Vagina (tissue), 2 donors: ENCODE data around the gene PRKCE.

ENCODE experiments used
- POLR2A ChIP-seq, 2 donors: fragments of 450-650 bp; IDR thresholded peaks; one replicate each; pipeline ENCODE4 v1.6.1; 2017; ENCODE audit warnings: antibody characterized with exemption in 2 of 2, mild to moderate bottlenecking in 2 of 2, moderate library complexity in 2 of 2
- POLR2AphosphoS5 ChIP-seq, 2 donors: sonication (generic); formaldehyde crosslinking; IDR thresholded peaks; one replicate each; pipeline ENCODE4 v1.9.0; 2017; ENCODE audit warnings: antibody characterized with exemption in 2 of 2, mild to moderate bottlenecking in 2 of 2, low read depth in 1 of 2; ENCODE audit not compliant: insufficient read depth in 1 of 2
- TF ChIP-seq, protein P1 (sequence below), 3 experiments: fragments of 450-650 bp in 2 of 3; fragments of 200-600 bp in 1 of 3; sonication (generic) in 1 of 3; IDR thresholded peaks; one replicate each; pipeline ENCODE4 v1.5.1; 2017 to 2019; ENCODE audit warnings: antibody characterized with exemption in 3 of 3, mild to moderate bottlenecking in 2 of 3, moderate library complexity in 2 of 3

DNA sequence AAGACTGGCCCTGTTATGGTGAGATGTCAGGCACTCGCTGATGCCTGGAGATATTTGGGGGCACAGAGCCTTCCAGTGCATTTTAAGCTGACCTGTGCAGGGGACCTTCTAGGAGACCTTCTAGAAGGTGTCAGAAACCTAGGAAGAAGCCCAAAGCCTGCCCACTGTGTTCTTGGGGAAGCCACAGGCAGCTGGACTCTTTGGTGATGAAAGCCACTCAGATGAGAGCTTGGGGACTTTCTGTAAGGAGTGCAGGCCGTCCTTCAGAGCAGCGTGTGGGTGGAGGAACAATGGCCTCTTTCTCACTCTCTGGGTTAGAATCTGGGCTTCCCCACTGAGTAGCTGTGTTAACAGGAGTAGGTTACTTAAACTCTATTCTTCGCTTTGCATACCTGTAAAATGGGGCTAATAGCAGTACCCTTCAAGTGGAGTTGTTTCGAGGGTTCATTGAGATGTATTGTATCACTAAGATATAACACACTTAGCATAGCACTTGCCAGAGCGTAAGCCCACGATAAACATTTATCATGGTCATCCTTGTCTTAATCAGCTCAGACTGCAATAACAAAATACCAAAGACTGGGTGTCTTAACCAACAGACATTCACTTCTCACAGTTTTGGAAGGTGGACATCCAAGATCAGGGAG, 323.4 kb downstream of the PRKCE start:
- TF ChIP-seq, protein P1, sequence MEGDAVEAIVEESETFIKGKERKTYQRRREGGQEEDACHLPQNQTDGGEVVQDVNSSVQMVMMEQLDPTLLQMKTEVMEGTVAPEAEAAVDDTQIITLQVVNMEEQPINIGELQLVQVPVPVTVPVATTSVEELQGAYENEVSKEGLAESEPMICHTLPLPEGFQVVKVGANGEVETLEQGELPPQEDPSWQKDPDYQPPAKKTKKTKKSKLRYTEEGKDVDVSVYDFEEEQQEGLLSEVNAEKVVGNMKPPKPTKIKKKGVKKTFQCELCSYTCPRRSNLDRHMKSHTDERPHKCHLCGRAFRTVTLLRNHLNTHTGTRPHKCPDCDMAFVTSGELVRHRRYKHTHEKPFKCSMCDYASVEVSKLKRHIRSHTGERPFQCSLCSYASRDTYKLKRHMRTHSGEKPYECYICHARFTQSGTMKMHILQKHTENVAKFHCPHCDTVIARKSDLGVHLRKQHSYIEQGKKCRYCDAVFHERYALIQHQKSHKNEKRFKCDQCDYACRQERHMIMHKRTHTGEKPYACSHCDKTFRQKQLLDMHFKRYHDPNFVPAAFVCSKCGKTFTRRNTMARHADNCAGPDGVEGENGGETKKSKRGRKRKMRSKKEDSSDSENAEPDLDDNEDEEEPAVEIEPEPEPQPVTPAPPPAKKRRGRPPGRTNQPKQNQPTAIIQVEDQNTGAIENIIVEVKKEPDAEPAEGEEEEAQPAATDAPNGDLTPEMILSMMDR (IDR thresholded peaks at IDR 0.05) = no peak
- no peak for TF ChIP-seq POLR2A (IDR thresholded peaks at IDR 0.05)
- no peak for TF ChIP-seq POLR2AphosphoS5 (IDR thresholded peaks at IDR 0.05; ENCODE audit: insufficient read depth in 1 of 2, low read depth in 1 of 2)
